HG03378 (cell line): ENCODE data around the gene LRIG1.
A peak's percentile ranks its signal among the peaks of the same experiment; 100 is the strongest.

Source experiments
- ATAC-seq: cut with Tn5 transposase; IDR thresholded peaks from one replicate; pipeline ENCODE4 v1.9.1; 2021; ENCODE audit warnings: mild to moderate bottlenecking, moderate library complexity; ENCODE audit not compliant: unreplicated experiment

LRIG1 gene

DNA sequence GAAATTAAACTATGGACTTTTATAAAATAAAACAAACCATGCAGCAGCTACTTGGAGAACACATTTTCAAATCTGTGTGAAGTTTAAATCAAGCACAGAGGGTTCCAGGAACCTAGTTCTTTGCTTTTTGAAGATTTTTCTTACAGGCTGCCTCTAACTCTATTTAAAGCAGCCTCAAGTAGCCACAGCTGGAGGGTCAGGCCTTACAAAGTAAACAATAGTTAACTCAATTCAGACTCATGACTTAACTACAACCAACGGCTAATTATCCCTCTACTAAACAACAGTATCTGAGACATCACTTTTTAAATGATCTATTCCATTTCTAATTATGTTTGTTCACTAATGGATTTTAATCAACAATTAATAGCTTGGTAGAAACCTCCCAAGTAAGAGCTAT is 9.8 kb downstream of the LRIG1 start:
- ATAC-seq: no peak

DNA sequence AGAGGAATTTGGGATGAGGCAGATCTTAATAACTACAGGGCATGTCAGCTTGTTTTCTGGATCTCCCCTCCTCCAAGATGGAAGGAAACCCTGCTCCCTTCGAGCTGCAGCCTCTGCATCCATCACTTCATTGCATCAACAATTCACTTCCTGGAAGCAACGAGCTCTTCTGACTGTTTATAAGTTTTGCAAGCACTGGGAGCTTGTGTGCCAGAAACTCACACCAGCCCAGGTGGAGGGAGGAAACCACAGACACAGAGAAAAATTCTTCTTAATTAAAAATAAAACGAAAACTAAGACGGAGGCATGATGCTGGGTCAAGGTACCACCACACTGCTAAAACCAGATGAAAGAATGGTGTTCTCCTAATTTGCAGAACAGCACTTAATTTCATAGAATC is 10.6 kb downstream of the LRIG1 start:
- ATAC-seq: no peak

DNA sequence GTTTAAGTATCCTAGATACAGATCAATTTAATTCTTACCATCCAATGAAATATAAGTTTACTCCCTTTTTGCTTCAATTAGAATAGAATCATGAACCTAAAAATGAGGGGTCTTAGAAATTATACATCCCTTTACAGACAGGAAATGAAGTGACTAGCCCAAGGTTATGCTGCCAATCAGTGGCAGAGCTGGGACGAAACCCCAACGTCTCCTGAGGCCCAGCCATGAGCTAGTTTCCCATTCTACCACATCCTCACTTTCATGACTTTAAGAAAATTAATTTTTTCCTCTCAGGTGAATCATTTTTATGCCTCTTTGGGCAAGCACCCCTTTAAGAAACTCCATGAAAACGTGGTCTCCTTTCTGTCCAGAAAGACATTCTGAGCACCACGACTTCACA is 11.2 kb downstream of the LRIG1 start:
- ATAC-seq: no peak

DNA sequence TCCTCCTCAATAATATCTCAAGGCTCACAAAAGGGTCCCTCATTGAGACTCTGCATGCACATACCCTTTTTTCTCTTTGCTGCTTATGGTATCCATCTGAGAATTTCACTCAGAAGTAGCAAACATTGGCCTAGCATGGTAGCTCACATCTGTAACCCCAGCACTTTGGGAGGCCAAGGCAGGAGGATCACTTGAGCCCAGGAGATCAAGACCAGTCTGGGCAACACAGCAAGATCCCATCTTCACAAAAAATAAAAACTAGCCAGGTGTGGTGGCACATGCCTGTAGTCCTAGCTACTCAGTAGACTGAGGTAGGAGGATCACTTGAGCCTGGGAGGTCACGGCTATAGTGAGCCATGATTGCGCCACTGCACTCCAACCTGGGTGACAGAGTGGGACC is 11.7 kb downstream of the LRIG1 start:
- no peak for ATAC-seq

DNA sequence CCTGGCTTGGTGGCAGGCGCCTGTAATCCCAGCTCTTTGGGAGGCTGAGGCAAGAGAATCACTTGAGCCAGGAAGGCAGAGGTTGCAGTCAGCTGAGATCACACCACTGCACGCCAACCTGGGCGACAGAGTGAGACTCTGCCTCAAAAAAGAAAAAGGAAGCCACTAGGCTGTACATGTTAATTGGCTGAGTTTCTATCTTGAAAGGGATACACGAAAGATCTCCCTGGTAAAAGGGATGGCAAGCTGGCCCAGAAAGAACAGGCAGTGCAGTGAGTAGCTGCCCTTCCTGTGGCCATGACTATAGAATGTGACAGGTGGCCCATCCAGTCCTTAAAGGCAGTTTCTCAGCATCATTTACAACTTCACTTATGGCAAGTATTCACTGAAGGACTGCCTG is 12.3 kb downstream of the LRIG1 start:
- no peak for ATAC-seq

DNA sequence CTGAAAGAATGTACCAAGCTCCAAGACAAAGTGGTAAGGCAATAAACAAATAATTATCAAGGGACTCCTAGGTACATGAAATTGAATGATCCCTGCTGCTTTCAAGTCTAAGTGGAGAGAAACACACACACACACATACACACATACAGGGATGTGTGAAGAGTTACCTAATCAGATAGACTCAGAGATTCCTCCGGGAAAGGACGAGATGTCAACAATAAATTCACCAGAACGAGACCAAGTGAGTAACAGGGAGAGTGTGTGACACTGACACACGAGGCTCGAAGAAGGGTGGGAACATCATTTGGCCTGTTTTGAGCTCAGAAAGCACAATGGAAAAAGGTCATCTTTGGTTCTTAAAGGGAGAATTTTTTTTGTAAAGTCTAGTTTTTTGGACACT is 13.4 kb downstream of the LRIG1 start:
- no peak for ATAC-seq

DNA sequence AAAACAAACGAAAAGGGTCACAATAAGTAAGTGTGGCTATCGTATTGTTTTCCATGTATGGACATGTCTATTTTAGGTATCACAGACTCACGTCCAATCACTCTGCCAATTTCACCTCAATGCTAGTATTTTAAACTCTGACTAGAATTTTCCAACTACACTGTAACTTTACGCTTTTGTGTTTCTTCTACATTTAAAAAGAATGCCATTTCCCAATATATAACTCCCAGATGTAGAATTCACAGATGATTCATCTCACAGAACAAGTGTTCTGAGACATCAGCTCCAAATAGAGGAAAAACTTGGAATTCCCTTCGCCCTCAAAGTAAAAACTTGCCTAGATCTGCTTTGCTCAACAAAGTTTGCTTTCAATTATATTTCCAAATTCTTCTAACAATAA is 14.2 kb downstream of the LRIG1 start:
- ATAC-seq: no peak

DNA sequence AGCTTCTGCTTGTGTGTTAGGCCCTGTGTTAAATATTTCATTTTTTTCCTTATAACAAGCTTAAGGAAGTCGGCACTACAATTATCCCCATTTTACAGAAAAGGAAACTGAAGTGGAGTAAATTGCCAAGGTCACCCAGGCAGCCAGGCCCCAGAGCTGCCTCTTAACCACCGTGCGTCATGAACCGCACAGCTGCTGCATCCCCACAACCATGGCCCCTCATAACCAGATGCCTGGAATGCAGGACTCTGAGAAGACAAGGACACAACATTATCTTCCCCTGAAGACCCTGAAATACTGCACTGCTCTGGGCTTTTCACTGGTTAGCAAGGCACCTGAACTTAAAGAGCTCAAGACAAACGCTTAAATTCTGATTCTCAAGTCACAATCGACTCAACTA is 14.6 kb downstream of the LRIG1 start:
- no peak for ATAC-seq

DNA sequence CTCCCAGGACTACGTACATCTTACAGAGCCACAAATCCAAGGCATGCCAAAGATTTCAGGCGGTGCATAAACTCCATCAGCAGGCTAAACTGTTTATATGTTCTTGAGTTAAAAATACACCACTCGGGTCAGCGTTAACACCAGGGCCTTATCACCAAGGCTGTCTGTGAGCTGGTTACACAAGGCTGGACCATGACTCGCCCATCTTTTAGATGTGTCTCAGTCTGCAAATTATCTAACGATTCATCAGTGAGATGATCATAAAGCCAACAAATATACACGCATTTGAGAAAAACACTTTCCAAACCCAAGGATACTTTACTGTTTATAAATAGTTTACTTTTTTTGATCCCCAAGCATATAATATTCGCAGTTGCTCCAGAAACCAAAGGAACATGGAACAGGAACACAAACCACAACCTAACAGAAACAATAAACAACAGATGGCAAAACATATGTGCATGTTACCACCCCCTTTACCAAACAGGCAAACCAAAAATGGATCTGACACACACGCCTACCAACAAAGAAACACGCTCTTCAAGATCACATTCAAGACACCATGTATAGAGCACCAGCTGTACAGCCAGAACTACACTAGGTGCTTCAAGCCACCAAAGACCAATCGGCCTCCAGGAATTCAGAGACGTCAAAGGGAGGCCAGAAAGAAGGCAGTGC is 15.4 kb downstream of the LRIG1 start:
- no peak for ATAC-seq

DNA sequence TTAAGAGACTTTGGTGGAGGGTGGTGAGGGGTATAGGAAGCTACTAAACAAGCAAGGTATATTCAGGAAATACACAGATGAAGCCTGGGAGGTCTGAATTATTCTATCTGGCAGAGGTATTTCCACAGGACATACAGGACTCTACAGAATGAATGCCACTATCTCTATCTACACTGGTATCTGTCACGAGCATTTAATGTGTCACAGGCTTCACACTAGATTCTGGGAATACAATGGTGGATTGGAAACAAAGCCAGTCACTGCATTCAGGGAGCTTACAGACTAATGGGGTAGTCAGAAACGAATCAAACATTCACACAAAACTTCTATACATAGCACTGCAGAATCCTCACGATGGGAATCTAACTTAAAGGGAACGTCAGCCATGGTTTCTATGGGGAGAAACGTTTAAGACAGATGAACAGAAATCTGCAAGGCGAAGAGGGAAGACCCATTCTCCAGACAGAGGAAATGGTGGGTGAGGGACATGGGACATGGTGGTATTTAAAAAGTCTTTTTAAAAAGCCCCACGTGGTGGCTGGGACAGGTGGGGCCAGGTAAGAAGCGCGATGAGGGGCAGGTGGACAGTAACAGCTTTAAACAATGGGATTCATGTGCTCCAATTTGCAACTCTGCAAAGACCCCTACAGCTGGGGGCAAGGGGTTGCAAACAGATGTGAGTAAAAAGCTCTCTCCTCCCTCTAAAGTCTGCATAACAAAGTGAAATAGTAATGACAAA is 16.5 kb downstream of the LRIG1 start:
- ATAC-seq: no peak

DNA sequence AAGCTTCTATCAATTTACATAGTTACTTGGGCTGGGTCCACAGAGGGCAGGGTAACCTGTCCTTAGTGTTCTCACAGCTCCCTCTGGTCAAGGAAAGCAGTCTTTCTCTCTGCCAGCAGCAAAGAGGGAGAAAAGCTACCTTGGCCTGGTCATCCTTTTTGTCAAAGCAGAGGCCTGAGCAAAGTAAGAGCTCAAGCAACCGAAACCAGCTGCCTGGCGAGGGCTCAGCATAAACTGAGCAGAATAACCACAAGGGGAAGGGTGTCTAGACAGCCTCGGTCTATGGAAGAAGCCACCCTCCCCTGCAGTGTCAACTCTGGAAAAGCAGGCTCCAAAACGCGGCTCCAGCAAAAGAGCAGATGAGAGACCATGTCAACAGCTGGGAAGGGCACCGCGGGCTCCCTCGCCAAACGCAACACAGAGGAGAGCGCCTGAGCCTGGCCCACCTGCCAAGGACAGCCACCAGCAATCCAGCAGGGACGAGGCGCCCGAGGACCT is 17.4 kb downstream of the LRIG1 start:
- ATAC-seq: no peak

DNA sequence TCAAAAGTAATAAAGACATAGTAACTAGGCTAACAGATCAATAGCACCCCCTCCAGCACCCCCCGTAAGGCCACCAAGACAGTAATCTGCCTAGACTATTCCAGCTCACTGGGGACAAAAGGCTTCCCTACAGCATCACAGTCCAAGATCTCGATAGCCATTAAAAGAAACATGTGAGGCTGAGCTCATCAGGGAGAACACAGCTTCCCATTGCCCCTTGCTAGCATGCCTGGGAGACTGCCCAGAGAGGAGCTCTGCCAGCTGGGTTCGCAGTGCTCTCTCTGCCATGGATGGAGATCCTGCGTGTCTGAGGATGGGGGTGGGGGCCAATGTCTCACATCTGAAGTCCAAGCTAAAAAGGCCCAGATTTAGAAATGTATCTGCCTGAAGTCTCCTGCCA is 17.8 kb downstream of the LRIG1 start:
- ATAC-seq: no peak

DNA sequence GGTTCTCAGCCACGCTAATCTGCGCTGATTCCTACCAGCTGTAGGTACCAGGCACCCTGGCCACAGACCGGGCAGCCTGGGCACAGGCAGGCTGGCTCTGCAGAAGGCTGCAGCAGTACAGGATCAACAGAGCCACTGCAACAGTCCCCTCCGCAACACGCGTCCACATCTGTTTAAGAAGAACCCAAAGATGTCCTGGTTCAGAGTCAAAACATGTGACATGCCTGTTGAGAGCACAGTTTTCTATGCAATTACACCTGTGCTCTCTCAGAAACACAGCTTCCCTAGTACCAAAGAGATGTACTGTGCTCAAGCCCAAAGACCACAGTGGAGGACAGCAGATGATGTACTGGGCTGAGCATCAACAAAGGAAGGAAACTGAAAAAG is 18.8 kb downstream of the LRIG1 start:
- ATAC-seq: no peak

DNA sequence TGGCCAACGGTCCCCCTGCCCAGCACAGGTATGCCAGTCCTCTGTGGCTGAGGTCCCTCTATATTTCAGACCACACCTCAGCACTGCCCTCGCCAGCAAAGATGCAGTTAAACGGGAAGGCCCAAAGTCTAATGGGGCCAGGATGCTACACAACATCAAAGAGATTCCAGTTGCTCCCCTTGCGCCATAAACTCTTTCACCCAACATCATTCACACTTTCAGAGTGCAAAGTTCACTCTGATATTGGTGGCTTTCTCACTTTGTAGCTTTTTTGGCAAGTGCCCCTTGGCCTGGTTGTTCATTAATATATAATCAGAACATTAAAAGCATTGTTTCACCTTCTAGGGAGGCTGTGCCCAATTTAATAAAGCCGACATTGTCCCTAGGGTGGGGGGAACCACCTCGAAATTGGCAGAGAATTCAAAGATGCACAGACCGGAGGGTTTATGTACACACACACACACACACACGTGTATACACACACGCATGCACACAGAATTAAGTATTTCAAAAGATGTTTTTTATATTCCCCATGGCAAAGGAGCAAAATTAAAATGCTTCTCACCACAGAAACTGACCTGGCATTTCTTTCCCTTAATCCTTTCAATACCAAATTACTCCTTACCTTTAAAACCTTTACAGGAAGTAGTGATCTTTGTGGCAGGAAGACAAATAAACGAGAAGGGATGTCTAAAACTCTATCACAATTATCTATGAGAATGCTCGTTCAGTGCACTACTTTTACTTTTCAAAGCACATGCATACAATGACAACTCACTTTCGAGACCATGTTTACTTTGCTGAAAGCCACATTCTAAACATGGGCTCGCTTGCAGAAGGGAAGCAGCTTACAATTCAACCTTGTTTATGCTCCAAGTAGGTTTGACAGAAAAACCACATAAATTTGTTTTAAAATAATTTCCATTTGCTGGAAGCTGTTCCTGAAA is 19.5 kb downstream of the LRIG1 start:
- ATAC-seq: peak; percentile 7

DNA sequence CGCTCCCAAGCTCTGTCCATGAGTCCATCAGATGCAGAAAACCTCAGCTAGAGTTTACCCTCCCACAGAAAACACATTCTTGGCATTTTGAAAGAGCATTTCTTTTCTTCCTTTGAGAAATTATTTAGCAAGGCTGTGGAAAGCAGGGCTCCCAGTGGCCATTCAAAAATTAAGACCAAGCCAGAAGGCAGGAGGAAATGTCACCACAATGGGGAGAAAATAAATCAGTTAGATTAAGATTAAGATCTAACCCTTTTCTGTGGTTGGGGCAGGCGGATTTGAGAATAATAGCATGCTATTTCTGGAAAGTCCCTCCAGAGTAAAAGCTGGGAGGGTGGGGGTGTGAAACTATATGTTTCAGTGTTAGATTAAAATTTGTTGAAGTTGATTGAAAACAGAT is 20.2 kb downstream of the LRIG1 start:
- ATAC-seq: peak; percentile 48

DNA sequence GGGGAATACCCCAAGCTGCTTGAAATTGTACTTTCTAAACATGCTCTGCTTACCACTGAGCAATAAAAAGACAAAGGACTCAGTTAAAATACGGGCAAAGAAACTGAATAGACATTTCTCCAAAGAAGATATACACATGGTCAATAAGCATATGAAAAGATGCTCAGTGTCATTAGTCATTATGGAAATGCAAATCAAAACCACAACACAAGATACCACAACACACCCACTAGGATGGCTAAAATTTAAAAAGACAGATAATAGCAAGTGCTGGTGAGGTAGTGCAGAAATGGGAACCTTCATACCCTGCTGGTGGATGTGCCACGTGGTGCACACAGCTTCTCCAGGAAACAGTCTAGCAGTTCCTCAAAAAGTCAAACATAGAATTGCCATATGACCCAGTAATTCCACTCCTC is 21.3 kb downstream of the LRIG1 start:
- peak; percentile 66 for ATAC-seq

DNA sequence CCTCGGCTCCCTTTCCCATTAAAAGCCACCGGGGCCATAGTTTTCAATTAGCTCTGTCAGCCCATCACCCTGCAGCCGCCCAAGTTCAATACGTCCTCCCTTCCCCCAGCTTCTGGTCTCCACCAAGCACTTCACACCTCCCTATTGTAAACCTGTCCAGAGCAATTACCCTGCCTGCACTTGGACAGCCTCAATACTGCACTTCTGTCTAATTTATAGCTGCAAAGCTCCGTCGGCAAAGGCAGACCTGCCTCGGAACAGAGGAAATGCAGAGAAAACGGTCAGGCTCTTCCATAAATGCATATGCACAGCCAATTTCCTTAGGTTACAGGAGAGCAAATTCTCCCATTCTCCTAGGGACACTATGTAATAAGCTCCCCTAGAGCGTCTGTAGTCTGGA is 21.9 kb downstream of the LRIG1 start:
- ATAC-seq: no peak

DNA sequence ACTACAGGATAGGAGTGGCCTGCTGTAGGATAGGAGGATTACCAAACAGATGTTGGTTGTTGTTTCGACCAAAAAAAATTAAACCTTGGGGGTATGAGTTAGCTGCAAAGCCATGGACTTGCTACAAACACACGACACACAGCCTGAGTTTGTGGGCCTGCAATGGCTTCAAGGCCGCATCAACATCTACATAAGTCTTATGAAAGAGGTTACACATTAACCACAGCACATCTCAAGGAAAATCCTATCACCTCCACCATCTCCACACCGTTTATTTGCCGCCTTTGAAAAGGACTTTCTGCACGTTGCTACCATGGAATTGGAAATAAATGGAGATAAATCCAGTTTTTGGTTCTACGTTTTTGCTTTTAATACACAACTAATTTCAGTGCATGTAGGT is 23.0 kb downstream of the LRIG1 start:
- ATAC-seq: no peak

DNA sequence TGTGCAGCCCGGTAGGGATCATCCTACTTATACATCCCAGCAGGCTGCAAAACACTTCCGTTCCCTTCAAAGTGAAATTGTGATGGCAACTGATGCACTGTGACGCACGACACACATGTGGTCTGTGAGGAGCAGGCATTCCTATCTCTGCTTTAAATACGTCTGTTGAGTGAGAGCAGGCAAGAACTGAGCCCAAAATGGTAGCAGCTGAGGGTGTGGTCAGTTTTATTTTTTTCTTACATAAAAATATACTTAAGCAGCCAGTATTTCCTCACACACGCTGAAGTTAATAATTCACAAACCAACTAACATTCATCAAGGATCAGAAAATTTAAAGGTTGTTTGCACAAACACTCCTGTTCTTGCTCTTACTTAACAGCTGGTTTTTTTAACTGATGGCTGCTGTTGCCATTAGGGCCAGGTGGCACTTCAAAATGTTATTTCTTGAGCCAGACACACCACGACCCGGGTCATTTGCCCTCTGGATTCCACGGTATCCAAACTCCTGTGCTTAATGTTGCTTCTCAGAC is 23.9 kb downstream of the LRIG1 start:
- no peak for ATAC-seq

DNA sequence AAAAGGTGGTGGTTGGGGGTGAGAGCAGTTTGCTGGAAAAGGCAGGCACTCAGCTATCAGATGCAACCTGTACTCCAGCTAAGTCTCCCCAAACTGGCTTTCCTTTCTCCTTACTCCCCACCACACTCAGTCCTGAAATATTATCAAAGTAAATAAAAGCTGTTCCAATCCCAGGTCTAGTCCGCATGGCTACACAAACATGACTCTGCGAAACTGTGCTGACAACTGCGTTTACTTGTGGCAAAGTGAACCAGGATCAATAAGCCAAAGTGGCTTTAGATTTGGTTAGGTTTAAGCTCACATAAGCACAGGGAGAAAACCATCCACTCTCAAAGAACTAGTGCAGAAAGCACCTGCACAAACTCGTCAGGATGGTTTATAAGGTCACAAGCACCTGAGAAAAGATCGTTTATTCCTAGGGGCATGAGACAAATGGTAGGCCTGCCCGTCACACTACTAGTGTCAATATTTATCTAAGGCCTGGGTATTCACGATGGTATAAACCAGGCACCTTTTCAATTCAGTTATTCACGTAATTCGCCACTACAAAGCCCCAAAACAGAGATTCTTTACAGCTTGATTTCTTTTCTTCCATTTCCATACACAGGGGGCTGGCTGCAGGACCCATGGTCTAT is 25.3 kb downstream of the LRIG1 start:
- no peak for ATAC-seq

DNA sequence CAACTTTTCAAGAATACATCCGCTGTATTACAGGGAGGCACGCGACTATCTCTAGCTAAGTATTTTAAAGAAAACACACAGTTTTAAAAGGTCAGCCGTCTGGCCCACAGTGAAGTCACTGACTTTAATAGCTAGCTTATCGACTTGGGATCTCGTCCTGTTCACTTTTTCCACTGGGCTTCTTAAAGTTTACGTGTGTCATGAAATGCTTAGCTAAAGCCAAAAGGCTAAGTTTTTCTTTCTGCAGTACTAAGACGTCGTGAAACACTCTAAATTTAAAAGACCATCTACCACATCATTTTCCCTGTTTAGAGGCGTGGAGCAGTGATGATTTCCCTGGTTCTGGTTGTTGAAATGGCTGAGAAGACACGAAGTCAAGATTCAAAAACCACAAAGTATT is 27.1 kb downstream of the LRIG1 start:
- ATAC-seq: no peak
